Renal cortical epithelial cell (primary cell): ENCODE measurements around the gene LRMDA. TPM values are rescaled to one million over a fixed set of nuclear protein-coding genes. Genes with fewer than 3 reads are reported as not detected.
"Not testable (repeated sequence)": the region's sequence is repeated elsewhere in the genome, so short reads cannot be mapped to it uniquely, and the experiment has no call there.

Source experiments
- DNase-seq: peaks from one replicate; pipeline ENCODE4 v3.0.0-alpha.2; 2011; ENCODE audit warnings: low read depth
- total RNA-seq: library from RNA; depleted of rRNA; stranded (reverse); fragments of >200 nt; gene quantifications from 2 replicates; pipeline ENCODE4 v1.2.3, GENCODE V29; 2014

LRMDA gene
- total RNA-seq, 1 donor from 2014 or later: 11.7 TPM

DNA sequence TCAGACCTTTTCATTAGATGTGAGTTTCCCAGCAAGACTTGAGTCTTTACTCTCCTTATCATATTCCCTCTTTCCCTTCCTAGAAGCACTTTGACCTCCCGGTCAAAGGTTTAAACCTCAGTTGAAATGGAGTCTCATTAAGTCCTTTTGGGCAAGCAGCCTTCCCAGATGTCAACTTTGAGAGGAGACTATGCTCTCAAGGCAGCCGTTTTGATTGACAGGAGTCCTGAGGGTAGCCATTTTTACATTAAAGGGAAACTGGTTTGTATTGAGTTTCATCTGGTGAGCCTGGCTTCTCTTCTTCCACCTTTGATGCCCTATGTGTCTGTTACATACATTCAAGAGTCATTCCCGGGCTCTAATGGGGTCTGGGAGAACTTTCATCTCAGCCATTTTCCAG is 685.1 kb downstream of the LRMDA start:
- DNase-seq: no peak

DNA sequence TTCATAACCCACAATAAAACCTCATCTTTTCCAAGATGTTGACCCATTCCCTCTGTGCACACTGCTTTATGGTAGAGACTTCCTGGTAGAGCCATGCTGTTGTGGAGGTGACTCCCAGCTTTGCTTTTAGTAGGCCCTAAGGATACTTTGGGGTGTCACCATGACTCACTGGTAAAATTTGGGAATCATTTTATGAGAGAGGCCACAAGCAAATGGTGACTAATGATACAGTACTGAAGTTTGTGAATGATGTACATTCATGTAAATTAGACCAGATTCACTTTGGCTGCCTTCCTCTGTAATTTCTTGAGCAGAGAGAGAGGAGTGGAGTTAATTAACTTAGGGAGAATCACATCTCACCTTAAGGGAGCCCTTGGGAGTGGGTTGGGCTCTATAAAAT is 686.5 kb downstream of the LRMDA start:
- no peak for DNase-seq

- DNase-seq: no peak
These were observed 687.6 kb downstream of the LRMDA start for GRCh38 chr10:76119036-76119435.

DNA sequence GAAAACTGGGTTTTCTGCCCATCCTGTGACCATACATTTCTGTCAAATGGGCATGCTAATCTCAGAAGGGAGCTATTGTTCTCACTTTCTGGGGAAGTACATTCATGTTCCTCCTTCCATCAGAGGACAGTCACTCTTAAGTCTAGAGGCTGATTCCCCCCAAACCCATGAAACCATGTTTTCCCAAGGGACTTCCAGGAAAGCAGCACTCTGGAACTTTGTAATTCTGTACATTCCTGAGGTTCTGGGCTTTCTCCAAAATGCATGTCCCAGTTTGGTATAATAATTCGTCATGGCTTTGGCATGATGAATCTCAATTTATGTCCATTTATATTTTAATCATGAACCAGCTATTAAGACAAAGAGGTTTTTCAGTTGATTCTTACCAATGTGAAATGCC is 688.1 kb downstream of the LRMDA start:
- DNase-seq: peak; percentile 15

- DNase-seq: no peak
These were observed 690.6 kb downstream of the LRMDA start for GRCh38 chr10:76122056-76122455.

DNA sequence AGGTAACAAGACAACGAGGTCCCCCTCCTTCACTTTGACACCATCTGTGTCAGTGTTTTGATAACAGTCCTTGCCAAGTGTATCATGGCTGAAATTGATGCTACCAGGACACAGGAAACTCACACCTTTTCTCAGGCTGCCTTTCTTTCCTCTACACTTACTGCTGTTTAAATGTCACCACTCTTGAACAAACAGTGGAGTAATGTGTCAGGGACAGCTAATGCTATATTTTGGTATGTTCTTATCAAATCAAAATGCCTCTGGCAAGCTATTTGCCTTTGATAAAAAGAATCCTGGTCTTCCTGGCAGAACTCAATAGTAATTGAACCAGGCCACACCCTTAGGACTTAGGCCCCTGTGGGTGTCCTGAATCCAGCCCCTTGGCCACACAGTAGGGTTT is 692.9 kb downstream of the LRMDA start:
- no peak for DNase-seq

GRCh38 chr10:76125900-76126299 is 694.5 kb downstream of the LRMDA start:
- DNase-seq: no peak

- DNase-seq: peak; percentile 73
These were observed 695.4 kb downstream of the LRMDA start for GRCh38 chr10:76126607-76127527.

- no peak for DNase-seq
These were observed 696.7 kb downstream of the LRMDA start for GRCh38 chr10:76127984-76128589.

DNA sequence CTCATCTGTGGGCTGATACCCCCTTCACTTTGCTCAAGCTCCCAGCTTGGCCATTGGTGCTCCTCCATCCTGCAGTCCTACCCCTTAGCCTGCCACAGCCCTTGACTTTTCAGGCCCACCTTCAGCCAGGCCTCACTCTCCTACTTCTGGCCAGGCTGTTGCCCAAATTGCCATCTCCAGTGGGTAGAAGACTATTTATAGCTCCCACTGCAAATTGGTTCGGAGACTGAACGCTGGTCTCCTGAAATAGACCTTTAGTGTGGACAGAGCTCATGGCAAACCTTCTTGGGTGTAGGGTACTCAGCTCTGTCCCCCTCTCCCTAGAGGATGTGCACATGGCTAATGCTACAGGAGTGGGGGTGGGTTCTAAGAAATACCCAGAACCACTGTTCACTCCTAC is 697.8 kb downstream of the LRMDA start:
- DNase-seq: no peak

GRCh38 chr10:76130892-76131291 is 699.5 kb downstream of the LRMDA start:
- no peak for DNase-seq

- no peak for DNase-seq
These were observed 702.3 kb downstream of the LRMDA start for GRCh38 chr10:76133597-76134255.

GRCh38 chr10:76136961-76137360 is 705.5 kb downstream of the LRMDA start:
- DNase-seq: peak; percentile 79

DNA sequence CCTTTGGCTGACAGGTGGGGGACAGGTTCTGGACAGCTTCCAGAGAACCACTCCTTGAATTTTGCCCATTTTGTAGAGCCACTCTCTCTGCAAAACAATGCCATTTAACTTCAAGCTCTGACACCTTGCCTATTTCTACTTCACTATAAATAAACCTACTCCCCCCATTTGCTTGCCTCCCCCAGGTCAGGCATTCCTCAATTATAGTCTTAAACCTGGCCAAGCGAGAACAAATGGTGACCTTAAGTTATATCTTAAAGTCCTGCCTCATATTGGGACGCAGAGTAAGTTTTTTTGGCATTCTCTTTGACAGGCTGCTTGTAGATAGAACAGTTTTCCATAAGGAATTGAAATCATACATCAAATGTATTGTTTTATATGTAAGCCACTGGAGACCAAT is 706.9 kb downstream of the LRMDA start:
- DNase-seq: no peak

GRCh38 chr10:76138906-76139305 is 707.5 kb downstream of the LRMDA start:
- no peak for DNase-seq

GRCh38 chr10:76139431-76139830 is 708.0 kb downstream of the LRMDA start:
- no peak for DNase-seq

GRCh38 chr10:76141376-76141775 is 710.0 kb downstream of the LRMDA start:
- no peak for DNase-seq

GRCh38 chr10:76148217-76148616 is 716.8 kb downstream of the LRMDA start:
- not testable (repeated sequence) for DNase-seq

DNA sequence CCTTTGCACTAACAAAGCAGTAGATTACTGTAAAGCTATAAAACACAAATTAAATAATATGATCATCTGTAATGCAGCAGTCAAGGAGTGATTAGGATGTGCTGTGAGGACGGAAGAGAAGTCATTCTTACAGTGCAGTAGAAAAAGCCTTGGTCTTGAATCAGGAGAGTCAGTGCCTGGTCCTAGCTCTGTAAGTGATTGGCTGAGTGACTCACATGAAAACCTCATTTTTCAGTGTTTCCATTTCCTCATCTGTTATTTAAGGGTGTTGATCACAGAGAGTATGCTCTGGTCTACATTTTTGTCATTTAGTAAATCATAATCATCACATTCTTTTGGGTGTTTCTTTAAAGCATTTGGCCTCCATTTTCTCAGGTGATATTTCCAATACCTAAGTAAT is 717.8 kb downstream of the LRMDA start:
- DNase-seq: peak; percentile 56

- DNase-seq: no peak
These were observed 718.2 kb downstream of the LRMDA start for GRCh38 chr10:76149602-76150138.

DNA sequence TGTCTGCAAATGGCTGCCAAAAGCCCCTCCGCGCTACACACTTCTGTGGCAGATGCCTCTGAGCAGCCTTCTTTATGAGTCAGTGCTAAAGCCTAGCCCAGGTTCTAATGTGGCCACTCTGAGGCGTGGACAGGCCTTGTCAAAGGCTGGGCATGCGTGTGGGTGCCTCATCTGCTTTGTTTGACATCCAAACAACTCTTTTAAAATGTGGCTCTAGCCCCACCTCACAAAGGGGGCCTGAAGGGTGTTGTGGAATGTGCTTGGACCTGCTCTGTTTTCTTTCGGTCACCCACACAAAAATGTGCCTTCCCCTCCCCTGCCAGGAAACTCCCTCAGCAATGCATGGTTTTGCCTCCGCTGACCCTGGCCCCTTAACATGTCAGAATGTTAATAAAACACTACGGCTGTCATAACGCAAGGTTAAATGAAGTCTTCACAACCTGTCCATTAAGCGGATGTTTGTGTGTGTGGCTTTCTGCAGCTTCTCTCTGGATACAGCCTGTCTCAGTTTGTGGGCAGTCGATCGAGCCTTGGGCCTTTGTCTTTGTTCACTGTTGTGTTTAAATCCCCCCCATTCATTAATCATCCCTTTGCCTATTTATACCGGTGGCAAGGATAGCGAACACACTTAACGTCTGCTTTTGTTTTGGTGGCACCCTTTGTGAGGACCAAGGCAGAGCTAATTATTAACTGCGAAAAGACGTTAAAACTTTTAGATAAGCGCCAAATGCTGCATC is 718.9 kb downstream of the LRMDA start:
- peak; percentile 98 for DNase-seq

- DNase-seq: peak; percentile 3
These were observed 719.5 kb downstream of the LRMDA start for GRCh38 chr10:76150876-76151288.
